Thymus (tissue), 11 donors: ENCODE data around the gene ATG9B. TPM values are rescaled to one million over a fixed set of nuclear protein-coding genes. Genes with fewer than 3 reads are reported as not detected.
"Not testable (repeated sequence)": the region's sequence is repeated elsewhere in the genome, so short reads cannot be mapped to it uniquely, and the experiment has no call there.

Experiments
- DNase-seq, 9 donors: peaks; one replicate each; pipeline ENCODE4 v3.0.0-alpha.2; 2013; ENCODE audit warnings: low spot score in 9 of 9, low read depth in 6 of 9, missing footprints in 1 of 9
- H3K27ac ChIP-seq, 2 donors: one replicate each; pipeline ENCODE4 v1.5.1; 2013; ENCODE audit warnings: control low read depth in 1 of 2, low read depth in 1 of 2, low read length in 1 of 2, mild to moderate bottlenecking in 1 of 2, moderate library complexity in 1 of 2
- H3K27me3 ChIP-seq, 2 donors: one replicate each; pipeline ENCODE4 v1.5.1; 2013; ENCODE audit warnings: low read length in 1 of 2; ENCODE audit not compliant: control insufficient read depth in 2 of 2, insufficient read depth in 1 of 2
- H3K36me3 ChIP-seq, 2 donors: one replicate each; pipeline ENCODE4 v1.5.1; 2013; ENCODE audit warnings: low read length in 1 of 2, mild to moderate bottlenecking in 1 of 2, moderate library complexity in 1 of 2; ENCODE audit not compliant: control insufficient read depth in 2 of 2, insufficient read depth in 2 of 2
- H3K4me1 ChIP-seq, 2 donors: one replicate each; pipeline ENCODE4 v1.5.1; 2013; ENCODE audit warnings: low read length in 2 of 2; ENCODE audit not compliant: control insufficient read depth in 2 of 2, insufficient read depth in 2 of 2
- H3K4me3 ChIP-seq, 2 donors: one replicate each; pipeline ENCODE4 v1.5.1; 2013; ENCODE audit warnings: low read length in 2 of 2, control low read depth in 1 of 2, mild to moderate bottlenecking in 1 of 2
- H3K9me3 ChIP-seq, 2 donors: one replicate each; pipeline ENCODE4 v1.5.1; 2013; ENCODE audit warnings: low read length in 1 of 2, mild to moderate bottlenecking in 1 of 2; ENCODE audit not compliant: control insufficient read depth in 2 of 2, insufficient read depth in 1 of 2
- WGBS: extraction: QIAGEN DNeasy Blood & Tissue Kit; methylation state at CpG from one replicate; pipeline ENCODE4 v1.1.7; 2013; 5-methylcytosine and 5-hydroxymethylcytosine counted together
- polyA plus RNA-seq: library from polyadenylated mRNA; stranded (reverse); fragments of 200-250 nt; gene quantifications from one replicate; pipeline ENCODE4 v1.2.3, GENCODE V29; 2013
- total RNA-seq: library from RNA; stranded (reverse); fragments of 120-200 nt; gene quantifications from one replicate; pipeline ENCODE4 v1.2.4, GENCODE V29; 2013
- donor health status: healthy.

ATG9B gene
- total and polyA plus RNA-seq, 2 donors = 1.6 to 8.0 TPM

- no peak for DNase-seq
- no peak overlapping the region for H3K27ac ChIP-seq
Observed at GRCh38 chr7:151032936-151033863, 8.9 kb upstream of the ATG9B start.

GRCh38 chr7:151031011-151031410 is 6.7 kb upstream of the ATG9B start:
- 99% methylated on average over 4 of the region's 4 CpGs for WGBS
- Histone ChIP-seq H3K36me3 (peaks cover 32 to 33% of the 10 kb centered on the region in 2 donors), H3K4me3 (no peak overlapping the region), H3K27me3 (peaks cover 0 to 15% of the 10 kb centered on the region in 2 donors), H3K27ac (no peak overlapping the region), H3K4me1 (peaks cover 9 to 15% of the 10 kb centered on the region in 2 donors), H3K9me3 (no peaks in the 10 kb centered on the region)
- no peak for DNase-seq

More at GRCh38 chr7:151032936-151033863, 8.9 kb upstream of the ATG9B start:
- H3K9me3 ChIP-seq = no peaks in the 10 kb centered on the region
- H3K36me3 ChIP-seq = peaks cover 44 to 51% of the 10 kb centered on the region in 2 donors
- no peaks in the 10 kb centered on the region for H3K27me3 ChIP-seq
- 96% methylated on average over 17 of the region's 17 CpGs for WGBS
- peaks cover 6 to 7% of the 10 kb centered on the region in 2 donors for H3K4me1 ChIP-seq
- no peak overlapping the region for H3K4me3 ChIP-seq

- Histone ChIP-seq H3K4me3 (peak overlapping the region; percentile 86), H3K27me3 (peaks cover 0 to 33% of the 10 kb centered on the region in 2 donors), H3K9me3 (no peaks in the 10 kb centered on the region), H3K4me1 (peaks cover 9 to 15% of the 10 kb centered on the region in 2 donors), H3K27ac (no peak overlapping the region), H3K36me3 (peaks cover 12 to 15% of the 10 kb centered on the region in 2 donors)
- DNase-seq = no peak
- 81% methylated on average over 17 of the region's 17 CpGs for WGBS
Observed at GRCh38 chr7:151028948-151029501, 4.7 kb upstream of the ATG9B start.

- no peaks in the 10 kb centered on the region for H3K9me3 ChIP-seq
- peaks cover 0 to 38% of the 10 kb centered on the region in 2 donors for H3K27me3 ChIP-seq
- H3K4me1 ChIP-seq = peaks cover 9 to 15% of the 10 kb centered on the region in 2 donors
- H3K27ac ChIP-seq = peak within 1 kb of the TSS; percentile 80 to 82
- peaks cover 10 to 11% of the 10 kb centered on the region in 2 donors for H3K36me3 ChIP-seq
- 1% methylated on average over 53 of the region's 53 CpGs for WGBS
- peak; percentile 98 to 100 (median 99) for DNase-seq
- H3K4me3 ChIP-seq = peak within 1 kb of the TSS; percentile 86
Observed at GRCh38 chr7:151028131-151028947, 4.0 kb upstream of the ATG9B start, which contains the start of gene ABCB8. TSS of gene ABCB8 (plus strand) at chr7:151028450. CDS start at chr7:151028516, 66 bp downstream.

- peaks cover 9 to 15% of the 10 kb centered on the region in 2 donors for H3K4me1 ChIP-seq
- 10% methylated on average over 16 of the region's 16 CpGs for WGBS
- H3K27me3 ChIP-seq = peaks cover 0 to 45% of the 10 kb centered on the region in 2 donors
- not testable (repeated sequence) for DNase-seq, H3K36me3 ChIP-seq, H3K9me3 ChIP-seq
- peak overlapping the region; percentile 86 for H3K4me3 ChIP-seq
- peak overlapping the region; percentile 71 to 82 for H3K27ac ChIP-seq
Observed at GRCh38 chr7:151027728-151028130, 3.4 kb upstream of the ATG9B start.

DNA sequence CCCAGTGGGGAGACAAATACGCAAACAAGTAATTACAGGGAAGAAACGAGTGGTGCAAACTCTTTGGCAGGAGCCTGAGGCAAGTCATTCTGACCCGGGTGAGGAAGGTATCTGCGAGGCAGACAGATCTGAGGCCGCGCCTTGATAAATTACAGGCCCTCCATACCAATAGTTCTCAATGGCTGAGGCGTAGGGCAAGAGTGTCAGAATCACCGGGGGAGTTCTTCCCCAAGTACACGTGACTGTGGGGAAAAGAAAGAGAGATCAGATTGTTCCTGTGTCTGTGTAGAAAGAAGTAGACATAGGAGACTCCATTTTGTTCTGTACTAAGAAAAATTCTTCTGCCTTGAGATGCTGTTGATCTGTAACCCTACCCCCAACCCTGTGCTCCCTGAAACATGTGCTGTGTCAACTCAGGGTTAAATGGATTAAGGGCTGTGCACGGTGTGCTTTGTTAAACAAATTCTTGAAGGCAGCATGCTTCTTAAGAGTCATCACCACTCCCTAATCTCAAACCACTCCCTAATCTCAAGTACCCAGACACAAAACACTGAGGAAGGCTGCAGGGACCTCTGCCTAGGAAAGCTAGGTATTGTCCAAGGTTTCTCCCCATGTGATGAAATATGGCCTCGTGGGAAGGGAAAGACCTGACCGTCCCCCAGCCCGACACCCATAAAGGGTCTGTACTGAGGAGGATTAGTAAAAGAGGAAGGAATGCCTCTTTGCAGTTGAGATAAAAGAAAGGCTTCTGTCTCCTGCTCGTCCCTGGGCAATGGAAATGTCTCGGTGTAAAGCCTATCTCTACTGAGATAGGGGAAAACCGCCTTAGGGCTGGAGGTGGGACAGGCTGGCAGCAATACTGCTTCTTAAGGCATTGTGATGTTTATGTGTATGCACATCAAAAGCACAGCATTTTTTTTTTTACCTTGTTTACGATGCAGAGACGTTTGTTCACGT is 2.8 kb upstream of the ATG9B start:
- H3K36me3 ChIP-seq, H3K9me3 ChIP-seq, DNase-seq, H3K27ac ChIP-seq: not testable (repeated sequence)
- Histone ChIP-seq H3K4me1 (peaks cover 9 to 15% of the 10 kb centered on the region in 2 donors), H3K27me3 (peaks cover 0 to 46% of the 10 kb centered on the region in 2 donors), H3K4me3 (peak overlapping the region in 1 of 2 donors; percentile 86)
- WGBS = 53% methylated on average over 19 of the region's 19 CpGs

- DNase-seq = no peak
- no peak overlapping the region for H3K4me3 ChIP-seq
- H3K27me3 ChIP-seq = peaks cover 0 to 50% of the 10 kb centered on the region in 2 donors
- peaks cover 9 to 15% of the 10 kb centered on the region in 2 donors for H3K4me1 ChIP-seq
- peaks cover 0 to under 1% of the 10 kb centered on the region in 2 donors for H3K36me3 ChIP-seq
- H3K9me3 ChIP-seq = no peaks in the 10 kb centered on the region
- WGBS = 91% methylated on average over 4 of the region's 4 CpGs
- H3K27ac ChIP-seq = no peak overlapping the region
Observed at GRCh38 chr7:151025924-151026671, 1.8 kb upstream of the ATG9B start.
